Subcutaneous adipose tissue (tissue), 4 donors: ENCODE results near the gene FGFRL1. TPM values are rescaled to one million over a fixed set of nuclear protein-coding genes. Genes with fewer than 3 reads are reported as not detected.

Experiments used
- CTCF ChIP-seq: fragments of 450-650 bp; IDR thresholded peaks from one replicate; pipeline ENCODE4 v1.5.1; 2016; ENCODE audit warnings: low read depth, mild to moderate bottlenecking, control low read depth, antibody characterized with exemption, moderate library complexity
- total RNA-seq, 4 donors: library from RNA; depleted of rRNA; stranded (reverse); fragments of >200 nt; gene quantifications; one replicate each; pipeline ENCODE4 v1.1.0, GENCODE V29; 2016

Gene FGFRL1
- total RNA-seq, 4 donors from 2014 or later: 12.6 to 113 (median 22.7) TPM

GRCh38 chr4:1056671-1057402 lies 45.4 kb downstream of the FGFRL1 start:
- no peak for TF ChIP-seq CTCF

GRCh38 chr4:1057403-1057745 lies 45.9 kb downstream of the FGFRL1 start:
- TF ChIP-seq CTCF: no peak

DNA sequence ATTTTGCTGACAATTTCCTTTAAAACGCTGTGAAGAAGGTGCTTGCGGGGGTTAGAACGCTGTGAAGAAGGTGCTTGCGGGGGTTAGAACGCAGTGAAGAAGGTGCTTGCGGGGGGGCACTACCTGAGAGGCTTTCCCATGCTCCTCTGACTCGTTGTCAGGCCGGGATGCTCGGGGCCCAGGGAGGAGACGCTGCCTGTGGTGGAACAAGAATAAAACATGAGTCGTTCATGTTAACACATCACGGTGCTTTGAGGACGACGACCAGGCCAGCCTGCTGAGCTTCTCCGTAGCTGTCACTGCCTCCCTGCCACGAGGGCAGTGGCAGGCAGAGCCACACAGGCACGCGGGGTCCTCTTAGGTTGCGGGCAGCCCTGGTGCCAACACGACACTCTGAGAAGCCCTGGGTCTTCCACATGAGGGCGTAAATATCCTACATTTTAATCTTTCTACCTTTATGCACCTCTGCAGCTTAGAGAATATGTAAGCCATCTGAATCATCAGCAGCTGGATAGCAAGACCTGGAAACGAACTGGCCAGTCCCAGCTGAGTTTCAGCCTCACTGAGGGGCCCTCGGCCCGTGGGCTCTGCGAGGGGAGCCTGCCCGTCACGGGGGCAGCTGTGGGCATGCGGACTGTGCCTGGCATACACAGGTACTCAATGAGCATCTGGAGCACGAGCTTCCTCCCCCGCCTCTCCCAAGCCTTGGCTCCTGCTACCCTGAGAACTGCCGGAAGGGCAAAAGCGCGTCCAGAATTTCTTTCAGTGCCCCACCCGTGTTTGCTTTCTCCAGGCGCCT lies 47.0 kb downstream of the FGFRL1 start:
- no peak for TF ChIP-seq CTCF

GRCh38 chr4:1058997-1059665 lies 47.7 kb downstream of the FGFRL1 start:
- no peak for TF ChIP-seq CTCF

DNA sequence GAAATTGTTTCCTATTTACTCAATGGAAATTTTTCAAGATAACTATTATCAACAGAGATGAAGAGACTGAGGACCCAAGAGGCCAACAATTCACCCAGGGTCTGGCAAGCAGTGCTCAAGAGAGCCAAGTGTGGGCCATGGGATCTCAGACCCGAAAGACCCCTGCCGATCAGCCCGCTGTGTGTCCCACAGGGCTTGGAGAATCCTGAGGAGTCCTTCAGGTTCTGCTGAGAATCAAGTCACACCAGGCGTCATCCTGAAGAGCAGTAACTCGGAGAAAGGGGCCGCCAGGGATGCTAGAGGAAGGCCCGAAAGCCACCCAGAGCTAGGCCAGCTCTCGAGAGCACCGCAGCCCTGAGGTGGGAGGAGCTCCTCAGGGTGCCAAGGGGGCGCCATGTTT lies 48.7 kb downstream of the FGFRL1 start:
- TF ChIP-seq CTCF: no peak

DNA sequence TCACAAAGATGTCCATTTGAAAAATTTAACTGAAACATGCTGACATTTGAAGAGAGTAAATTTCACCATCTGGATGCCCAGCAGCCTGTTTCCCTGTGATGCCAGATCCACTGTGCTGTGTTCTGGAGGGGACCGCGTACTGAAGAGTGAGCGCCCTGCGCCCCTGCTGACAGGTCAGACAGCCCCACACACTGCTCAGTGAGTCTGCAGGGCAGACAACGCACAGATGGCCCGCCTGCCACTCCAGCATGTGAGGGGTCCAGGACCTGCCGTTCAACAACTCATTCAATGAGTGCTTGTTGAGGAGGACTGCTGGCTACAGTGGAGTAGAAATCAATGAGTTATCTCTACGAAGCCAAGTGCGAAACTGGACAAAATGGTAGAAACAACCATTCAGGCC lies 49.2 kb downstream of the FGFRL1 start:
- no peak for TF ChIP-seq CTCF
